Endothelial cell (in vitro differentiated cells): ENCODE results near the gene ANKH. TPM values are rescaled to one million over a fixed set of nuclear protein-coding genes. Genes with fewer than 3 reads are reported as not detected.

Experiments used
- DNase-seq: peaks from one replicate; pipeline ENCODE4 v3.0.0; 2021; ENCODE audit warnings: low spot score
- H3K27ac Mint-ChIP-seq: one replicate; pipeline ENCODE4 v1.8.0; 2021; ENCODE audit warnings: mixed read lengths, inconsistent platforms; ENCODE audit not compliant: unreplicated experiment
- H3K27me3 Mint-ChIP-seq: one replicate; pipeline ENCODE4 v1.8.0; 2021; ENCODE audit warnings: mild to moderate bottlenecking, moderate library complexity, mixed read lengths, inconsistent platforms; ENCODE audit not compliant: unreplicated experiment
- H3K36me3 Mint-ChIP-seq: one replicate; pipeline ENCODE4 v1.8.0; 2021; ENCODE audit warnings: mild to moderate bottlenecking, low read depth, mixed read lengths, inconsistent platforms; ENCODE audit not compliant: unreplicated experiment
- H3K4me1 Mint-ChIP-seq: one replicate; pipeline ENCODE4 v1.8.0; 2021; ENCODE audit warnings: mild to moderate bottlenecking, mixed read lengths, inconsistent platforms; ENCODE audit not compliant: unreplicated experiment
- H3K4me3 Mint-ChIP-seq: one replicate; pipeline ENCODE4 v1.8.0; 2021; ENCODE audit warnings: mild to moderate bottlenecking, mixed read lengths, inconsistent platforms; ENCODE audit not compliant: unreplicated experiment
- H3K9me3 Mint-ChIP-seq: one replicate; pipeline ENCODE4 v1.8.0; 2021; ENCODE audit warnings: mixed read lengths, inconsistent platforms; ENCODE audit not compliant: unreplicated experiment
- CTCF ChIP-seq: fragments of 200-600 bp; sonication (generic); IDR thresholded peaks from one replicate; pipeline ENCODE4 v1.5.0; 2021; ENCODE audit warnings: antibody characterized with exemption; ENCODE audit not compliant: unreplicated experiment
- total RNA-seq: library from RNA; stranded (reverse); fragmentation: NEBNext Ultra II Directional; extraction: Animal tissue kit (Norgen Biotek cat#: 25700); gene quantifications from one replicate; pipeline ENCODE4 v1.2.1, GENCODE V29; 2021; ENCODE audit not compliant: unreplicated experiment

Gene ANKH
- total RNA-seq, 1 donor from 2014 or later = 61.8 TPM

GRCh38 chr5:14834062-14834461 lies 37.5 kb downstream of the ANKH start:
- no peak for TF ChIP-seq CTCF
- H3K4me1 Mint-ChIP-seq = no peaks in the 10 kb centered on the region
- H3K9me3 Mint-ChIP-seq = no peaks in the 10 kb centered on the region
- peaks cover 4% of the 10 kb centered on the region for H3K36me3 Mint-ChIP-seq
- DNase-seq = no peak
- H3K27me3 Mint-ChIP-seq = peaks cover 3% of the 10 kb centered on the region
- H3K4me3 Mint-ChIP-seq = no peak overlapping the region
- H3K27ac Mint-ChIP-seq = no peak overlapping the region

- Mint-ChIP-seq H3K27me3 (peaks cover 3% of the 10 kb centered on the region), H3K27ac (no peak overlapping the region), H3K36me3 (no peaks in the 10 kb centered on the region), H3K9me3 (no peaks in the 10 kb centered on the region), H3K4me3 (no peak overlapping the region), H3K4me1 (no peaks in the 10 kb centered on the region)
- no peak for DNase-seq
- TF ChIP-seq CTCF = no peak
Measured at GRCh38 chr5:14831006-14831338, 40.6 kb downstream of the ANKH start.

- no peak for TF ChIP-seq CTCF
- no peak overlapping the region for H3K27ac Mint-ChIP-seq
- DNase-seq = no peak
- no peak overlapping the region for H3K4me3 Mint-ChIP-seq
- H3K9me3 Mint-ChIP-seq = no peaks in the 10 kb centered on the region
- H3K27me3 Mint-ChIP-seq = peaks cover 3% of the 10 kb centered on the region
- H3K4me1 Mint-ChIP-seq = no peaks in the 10 kb centered on the region
- no peaks in the 10 kb centered on the region for H3K36me3 Mint-ChIP-seq
Measured at GRCh38 chr5:14830210-14831005, 41.2 kb downstream of the ANKH start.

- TF ChIP-seq CTCF = no peak
- Mint-ChIP-seq H3K4me3 (no peak overlapping the region), H3K36me3 (no peaks in the 10 kb centered on the region), H3K9me3 (no peaks in the 10 kb centered on the region), H3K27ac (no peak overlapping the region), H3K27me3 (peaks cover 3% of the 10 kb centered on the region), H3K4me1 (no peaks in the 10 kb centered on the region)
- DNase-seq = no peak
Measured at GRCh38 chr5:14829396-14829795, 42.2 kb downstream of the ANKH start.

GRCh38 chr5:14826714-14827113 lies 44.9 kb downstream of the ANKH start:
- Mint-ChIP-seq H3K27ac (no peak overlapping the region), H3K27me3 (peaks cover 3% of the 10 kb centered on the region), H3K9me3 (no peaks in the 10 kb centered on the region), H3K4me3 (no peak overlapping the region), H3K36me3 (no peaks in the 10 kb centered on the region), H3K4me1 (no peaks in the 10 kb centered on the region)
- TF ChIP-seq CTCF = no peak
- DNase-seq = no peak
